HG03103 (cell line): ENCODE measurements around the gene EPHA10.
"Not testable (repeated sequence)": the region's sequence is repeated elsewhere in the genome, so short reads cannot be mapped to it uniquely, and the experiment has no call there.

ENCODE experiments used
- ATAC-seq: cut with Tn5 transposase; IDR thresholded peaks from one replicate; pipeline ENCODE4 v1.9.1; 2021; ENCODE audit warnings: low read depth; ENCODE audit not compliant: unreplicated experiment

EPHA10 gene

DNA sequence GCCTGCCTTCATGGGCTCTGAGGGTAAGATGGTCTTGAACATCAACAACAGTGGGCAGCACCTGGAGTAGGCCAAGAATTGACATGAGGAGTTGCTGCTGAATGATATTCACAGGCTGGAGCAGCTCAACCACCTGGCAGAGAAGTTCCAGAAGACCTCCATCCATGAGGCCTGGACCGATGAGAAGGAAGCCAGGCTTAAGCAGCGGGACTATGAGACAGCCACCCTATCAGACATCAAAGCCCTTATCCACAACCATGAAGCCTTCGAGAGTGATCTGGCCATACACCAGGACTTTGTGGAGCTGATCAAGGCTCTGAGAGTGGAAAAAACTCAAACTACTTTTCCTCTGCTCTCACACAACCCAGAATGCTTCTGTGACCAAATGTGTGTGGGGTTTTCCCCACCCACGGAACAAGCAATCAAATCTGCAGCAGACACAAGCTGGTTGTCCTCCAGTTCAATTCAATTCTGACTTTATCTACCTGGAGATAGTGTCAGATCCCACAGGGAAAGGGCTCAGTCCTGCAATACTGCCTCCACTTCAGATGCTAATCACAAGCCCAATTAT, 12.1 kb upstream of the EPHA10 start:
- ATAC-seq: no peak

DNA sequence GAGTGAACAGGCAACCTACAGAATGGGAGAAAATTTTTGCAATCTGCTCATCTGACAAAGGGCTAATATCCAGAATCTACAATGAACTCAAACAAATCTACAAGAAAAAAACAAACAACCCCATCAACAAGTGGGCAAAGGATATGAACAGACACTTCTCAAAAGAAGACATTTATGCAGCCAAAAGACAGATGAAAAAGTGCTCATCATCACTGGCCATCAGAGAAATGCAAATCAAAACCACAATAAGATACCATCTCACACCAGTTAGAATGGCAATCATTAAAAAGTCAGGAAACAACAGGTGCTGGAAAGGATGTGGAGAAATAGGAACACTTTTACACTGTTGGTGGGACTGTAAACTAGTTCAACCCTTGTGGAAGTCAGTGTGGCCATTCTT, 6.5 kb upstream of the EPHA10 start:
- ATAC-seq: not testable (repeated sequence)

DNA sequence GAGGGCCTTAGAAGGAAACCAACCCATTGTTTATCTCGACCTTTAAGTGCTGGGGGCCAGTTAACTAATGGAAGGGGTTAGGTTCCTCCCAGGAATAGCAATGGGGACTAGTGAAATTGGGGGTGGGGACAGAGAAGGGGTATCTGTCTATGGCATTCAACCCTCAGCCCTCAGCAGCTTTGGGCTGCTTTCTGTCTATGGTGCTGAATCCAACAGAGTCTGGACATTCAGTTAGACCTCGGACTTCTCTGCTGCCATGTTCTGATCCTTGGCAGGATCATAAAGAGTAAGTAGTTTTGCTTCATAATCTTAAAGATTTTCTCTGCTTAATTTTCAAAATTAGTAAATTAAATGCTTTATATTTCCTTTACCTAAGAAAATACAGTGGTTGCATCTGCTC, 2.6 kb upstream of the EPHA10 start:
- no peak for ATAC-seq

DNA sequence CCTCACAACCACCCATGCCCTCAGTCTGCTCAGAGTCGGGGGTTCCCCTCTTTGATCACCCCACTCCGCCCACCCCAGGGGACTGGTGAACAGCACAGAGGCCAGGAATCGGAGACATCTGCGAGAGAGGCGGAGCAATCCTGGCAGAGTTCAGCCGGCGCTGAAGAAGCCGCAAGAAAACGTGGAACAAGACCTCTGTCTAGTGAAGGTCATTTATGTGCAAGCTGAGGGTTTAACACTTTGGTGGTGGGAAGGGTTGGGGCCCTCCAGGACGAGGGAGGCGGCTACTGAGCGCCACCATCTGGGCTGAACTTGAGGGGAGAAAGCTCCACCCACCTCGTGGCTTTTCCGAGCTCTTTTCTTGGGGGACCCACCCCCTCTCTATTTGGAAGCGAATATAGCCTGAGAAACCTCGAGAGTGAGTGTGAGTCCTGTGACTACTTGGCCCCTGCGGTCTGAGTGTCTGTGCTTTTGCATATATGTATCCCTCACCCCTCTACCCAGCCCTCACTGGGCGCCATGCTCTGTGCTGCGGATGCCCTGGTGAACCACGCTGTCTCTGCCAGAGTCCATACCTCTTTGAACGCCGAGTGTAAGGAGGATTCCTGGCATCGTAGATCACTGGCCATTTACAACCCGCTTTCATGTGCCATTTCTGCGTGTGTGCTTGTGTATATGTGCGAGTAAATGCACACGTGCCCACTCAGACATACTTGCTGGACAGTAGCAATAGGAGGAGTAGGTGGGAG, 1.2 kb upstream of the EPHA10 start:
- ATAC-seq: no peak

DNA sequence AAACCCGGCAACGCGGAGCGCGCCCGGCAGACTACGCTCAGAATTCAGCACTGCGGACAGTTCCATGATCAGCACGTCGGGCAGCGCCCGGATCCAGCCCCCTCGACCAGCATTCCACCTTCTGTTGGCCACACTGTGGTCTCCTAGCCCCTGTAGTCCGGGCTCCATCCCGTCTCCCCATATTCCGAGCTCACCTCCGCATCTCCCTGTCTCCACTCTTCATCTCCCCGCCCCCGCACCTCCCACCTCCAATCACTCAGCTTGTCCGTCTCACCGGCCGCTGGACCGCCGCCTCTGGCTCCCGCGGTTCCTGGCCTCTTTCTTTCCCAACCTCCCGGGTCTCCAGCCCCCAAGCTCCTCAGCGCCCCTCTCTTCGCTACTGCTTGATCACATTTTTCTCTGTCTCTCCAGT, 500 bp downstream of the EPHA10 start:
- no peak for ATAC-seq

DNA sequence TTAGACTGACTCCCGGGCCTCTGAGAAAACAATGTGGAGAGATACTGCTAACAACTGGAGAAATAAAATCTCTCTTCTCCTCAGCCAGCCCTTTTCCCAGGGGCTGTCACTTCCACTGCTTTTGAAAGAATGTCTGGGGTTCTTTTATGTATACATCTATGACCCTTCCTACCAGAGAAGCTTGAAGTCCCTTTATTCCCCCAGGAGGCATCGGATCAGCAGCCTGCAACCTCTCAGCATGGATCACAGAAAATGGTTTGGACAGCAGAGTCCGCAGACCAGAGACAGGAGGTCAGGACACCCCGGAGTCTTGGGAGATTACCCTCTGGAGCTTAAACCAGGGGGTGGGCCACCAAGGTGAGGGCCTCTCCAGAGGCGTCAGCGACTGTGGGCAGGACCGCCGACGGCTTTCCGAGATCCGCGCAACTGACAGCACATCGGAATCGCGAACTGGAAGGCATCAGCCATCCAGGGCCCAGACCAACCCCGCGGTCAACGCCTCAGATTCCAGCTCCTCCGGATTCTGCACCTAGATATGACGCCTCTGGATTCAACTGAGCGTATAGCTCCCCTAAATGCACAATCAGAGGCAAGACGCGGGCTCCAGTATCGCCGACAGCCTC, 1.0 kb downstream of the EPHA10 start:
- ATAC-seq: no peak

DNA sequence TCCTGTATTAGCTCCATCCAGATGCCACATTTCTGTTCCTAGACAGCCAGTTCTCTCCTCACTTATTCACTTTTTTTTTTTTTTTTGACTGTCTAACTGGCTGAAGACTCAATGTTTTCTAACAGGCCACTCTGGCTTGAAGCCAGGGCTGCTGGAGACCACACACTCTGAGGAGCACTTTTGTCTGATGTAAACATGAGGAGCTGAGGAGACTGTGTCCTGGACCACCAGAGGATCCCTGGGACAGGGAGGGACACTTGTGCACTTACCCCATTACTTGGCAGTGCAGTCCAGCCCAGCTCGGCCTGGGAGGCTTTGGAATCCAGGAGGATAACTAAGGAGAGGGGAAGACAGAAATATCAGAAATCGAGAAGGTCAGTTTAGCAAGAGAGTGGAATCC, 2.4 kb downstream of the EPHA10 start:
- ATAC-seq: no peak

DNA sequence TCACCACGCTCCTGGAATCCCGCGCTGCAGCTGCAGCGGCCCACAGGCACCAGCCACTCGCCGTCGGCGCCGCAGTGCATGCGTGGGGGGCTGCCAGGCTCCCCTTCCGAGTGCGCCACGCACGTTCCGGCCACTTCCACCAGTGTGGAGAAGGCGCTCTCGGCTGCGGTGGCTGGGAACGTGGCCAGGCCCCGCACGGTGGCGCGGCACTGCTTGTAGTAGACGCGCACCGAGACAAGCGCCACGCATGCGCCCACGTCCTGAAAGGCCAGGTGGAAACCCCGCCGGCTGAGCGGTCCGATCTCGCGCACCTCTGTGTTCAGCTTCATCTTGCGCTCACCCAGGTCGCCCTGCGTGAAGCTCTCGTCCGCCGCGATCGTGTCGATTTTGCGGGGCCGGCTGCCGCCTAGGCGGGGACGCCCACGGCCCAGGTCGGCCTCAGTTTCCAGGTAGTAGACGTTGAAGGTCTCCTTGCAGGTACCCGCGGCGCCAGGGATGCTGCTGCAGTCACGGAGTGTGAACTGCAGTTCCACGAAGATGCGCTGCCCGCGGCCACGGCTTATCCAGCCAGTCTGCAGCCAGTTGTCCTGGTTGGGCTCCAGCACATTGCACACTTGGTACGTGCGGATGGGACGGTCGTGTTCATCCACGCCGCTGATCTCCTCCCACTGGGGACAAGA, 3.4 kb downstream of the EPHA10 start:
- no peak for ATAC-seq

DNA sequence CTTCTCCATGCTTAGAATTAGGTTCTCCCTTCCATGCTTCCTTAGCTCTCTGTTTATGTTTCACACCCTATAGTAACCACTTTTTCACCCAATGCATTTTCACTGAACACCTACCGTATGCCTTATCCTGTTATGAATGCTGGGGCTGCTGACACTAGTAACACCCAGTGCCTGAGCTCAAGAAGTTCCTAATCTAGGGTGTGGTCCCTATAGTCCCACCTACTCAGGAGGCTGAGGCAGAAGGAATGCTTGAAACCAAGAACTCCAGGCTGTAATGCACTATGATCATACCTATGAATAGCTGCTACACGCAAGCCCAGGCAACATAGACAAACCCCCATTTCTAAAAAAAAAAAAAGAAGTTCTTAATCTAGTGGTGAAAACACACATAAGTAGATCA, 5.5 kb downstream of the EPHA10 start:
- no peak for ATAC-seq

DNA sequence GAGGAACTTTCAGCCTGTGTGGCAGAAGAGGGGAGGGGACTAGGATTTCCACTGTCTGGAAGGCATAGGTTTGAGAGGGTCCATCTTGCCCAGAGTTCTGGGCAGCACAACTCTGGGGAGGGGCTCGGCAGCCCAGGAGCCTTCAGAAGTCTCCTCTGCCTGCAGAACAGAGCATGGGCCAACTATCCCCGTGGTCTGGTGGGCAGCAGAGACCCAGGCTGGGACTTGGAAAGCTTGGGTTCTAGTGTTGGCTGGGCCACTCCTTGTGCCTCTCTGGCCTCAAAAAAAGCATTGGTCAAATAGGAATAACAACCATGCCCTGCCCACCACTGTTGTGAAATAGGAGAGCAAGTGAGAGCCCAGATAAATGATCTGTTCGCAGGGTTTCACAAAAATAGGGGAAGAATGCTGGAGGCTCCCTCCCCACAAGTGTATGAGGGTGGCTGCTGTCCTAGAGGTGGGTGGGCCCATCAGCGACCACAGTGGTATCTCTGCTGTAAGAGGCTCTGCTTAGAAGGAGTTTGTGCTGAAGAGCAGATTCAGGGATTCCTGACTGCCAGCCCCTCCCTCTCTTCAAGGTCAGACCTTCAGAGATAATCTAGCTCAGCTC, 8.9 kb downstream of the EPHA10 start:
- ATAC-seq: no peak

DNA sequence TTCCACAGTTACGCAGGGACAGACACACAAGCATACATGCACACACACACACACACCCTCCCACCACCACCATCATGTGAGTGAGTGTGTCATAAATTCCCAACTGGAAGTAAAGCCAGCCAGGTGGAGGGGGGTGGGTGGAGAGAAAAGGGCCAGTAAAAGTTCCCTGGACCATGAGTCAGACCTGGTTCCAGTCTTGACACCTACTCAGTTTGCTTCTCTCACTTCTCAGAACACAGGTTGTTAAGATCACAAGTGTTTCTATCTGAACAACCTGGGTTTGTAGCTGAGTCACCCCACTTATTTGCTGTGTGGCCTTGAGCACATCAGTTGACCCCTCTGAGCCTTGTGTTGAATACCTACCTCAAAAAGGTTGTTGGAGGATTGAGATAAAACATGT, 9.6 kb downstream of the EPHA10 start:
- ATAC-seq: no peak

DNA sequence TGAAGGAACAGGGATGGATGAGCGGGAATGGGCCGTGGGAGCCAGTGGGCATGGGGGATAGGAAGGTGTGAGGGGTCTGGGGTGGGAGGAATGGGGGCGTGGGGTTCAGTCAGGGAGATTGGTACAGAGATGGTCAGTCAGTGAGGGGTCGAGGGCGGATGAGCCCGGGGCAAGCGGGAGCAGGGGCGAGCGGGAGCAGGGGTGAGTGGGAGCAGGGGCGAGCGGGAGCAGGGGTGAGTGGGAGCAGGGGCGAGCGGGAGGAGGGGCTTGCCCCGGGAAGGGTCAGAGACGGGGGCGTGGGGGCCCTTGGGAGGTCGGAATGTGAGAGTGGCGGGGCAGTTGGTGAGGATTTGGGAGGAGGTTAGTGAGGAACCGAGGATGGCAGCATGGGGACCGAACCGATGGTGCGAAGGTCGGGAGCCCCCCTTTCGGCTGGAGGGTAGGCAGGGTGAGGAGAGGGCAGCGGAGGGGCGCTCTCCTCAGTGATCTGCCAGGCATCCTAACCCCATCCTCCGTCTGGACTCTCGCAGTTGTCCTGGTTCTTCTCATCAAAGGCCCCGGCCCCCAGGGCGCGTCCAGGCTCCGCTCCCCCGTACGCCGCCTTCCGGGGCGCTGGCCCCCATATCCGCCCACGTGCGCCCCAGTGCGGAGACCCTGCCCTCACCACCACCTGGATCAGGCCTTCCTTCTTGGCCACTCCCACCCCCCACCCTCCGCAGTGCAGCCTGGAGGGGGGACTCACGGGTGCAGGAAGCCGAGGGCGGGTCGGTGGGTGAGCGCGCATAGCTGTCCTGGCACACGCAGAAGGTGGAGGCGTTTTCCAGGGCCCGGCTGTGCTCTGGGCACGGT, 11.2 kb downstream of the EPHA10 start:
- no peak for ATAC-seq

DNA sequence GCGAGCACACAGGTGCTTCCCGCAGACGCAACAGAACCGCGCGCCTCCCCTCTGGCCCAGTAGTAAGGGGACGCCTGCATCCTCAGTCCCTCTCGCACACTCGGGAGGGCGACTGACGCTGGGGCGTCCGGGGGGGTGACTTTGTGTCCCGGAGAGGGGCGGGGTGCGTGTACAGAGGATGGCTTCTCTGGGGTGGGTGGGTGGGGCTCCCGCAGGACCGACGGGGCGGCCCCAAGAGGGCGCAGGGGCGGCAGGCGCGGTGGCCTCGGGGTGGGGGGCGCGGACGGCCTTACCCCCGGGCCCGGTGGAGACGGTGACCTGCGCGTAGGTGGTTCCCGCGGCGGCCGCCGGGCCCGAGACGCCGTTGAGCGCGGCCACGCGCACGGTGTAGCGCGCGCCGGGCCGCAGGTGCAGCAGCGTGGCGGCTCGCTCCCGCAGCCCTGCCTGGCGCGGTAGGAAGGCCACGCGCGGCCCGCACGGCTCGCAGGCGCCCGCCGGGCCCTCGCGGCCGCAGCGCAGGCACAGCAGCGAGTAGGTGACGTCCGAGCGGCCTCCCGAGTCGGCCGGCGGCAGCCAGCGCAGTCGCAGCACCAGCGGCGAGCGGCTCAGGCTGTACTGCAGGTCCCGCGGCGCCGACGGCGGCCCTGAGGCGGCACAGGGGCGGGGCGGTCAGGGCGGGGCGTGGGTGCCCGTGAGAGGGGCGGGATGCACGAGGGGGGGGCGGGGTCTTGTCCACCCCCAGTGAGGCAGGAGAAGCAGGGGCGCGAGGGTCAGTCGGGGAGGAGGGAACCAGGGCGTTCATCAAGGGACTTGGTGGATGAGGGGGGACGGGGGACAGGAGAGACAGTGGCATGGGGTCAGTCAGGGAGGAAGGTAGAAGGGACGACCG, 12.1 kb downstream of the EPHA10 start:
- ATAC-seq: no peak

DNA sequence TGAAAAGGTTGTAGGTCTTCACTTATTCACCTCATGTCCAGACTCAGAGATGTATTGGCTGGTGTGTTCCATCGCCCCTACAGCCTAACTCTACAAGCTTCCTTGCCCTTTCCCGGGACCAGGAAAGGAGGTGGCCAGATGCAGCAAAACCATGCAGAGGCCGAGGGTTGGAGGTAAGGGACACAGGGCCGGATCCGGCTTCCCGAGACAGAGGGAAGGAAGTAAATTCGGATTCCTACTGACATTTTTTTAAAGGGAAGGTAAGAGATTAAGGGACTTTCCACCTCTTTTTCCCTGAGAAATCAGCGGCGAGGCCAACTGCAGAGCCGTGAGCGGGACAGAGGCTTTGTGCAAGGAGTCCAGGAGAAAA, 12.7 kb downstream of the EPHA10 start:
- no peak for ATAC-seq

DNA sequence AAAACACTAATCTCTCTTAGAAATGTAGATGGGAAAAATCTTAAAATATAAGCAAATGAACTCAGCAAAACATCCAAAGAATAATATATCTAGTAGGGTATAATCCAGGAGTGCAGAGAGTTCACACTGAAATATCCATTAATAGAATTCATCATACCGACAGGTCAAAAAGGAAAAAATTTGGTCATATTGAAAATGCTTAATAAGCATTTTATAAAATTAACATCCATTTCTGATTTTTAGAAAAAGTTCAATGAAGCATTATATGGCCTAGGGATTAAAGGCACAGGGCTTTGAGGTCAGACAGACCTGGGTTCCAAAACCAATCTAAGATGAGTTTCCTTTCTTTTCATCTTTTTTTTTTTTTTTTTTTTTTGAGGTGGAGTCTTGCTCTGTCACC, 16.4 kb downstream of the EPHA10 start:
- ATAC-seq: no peak

DNA sequence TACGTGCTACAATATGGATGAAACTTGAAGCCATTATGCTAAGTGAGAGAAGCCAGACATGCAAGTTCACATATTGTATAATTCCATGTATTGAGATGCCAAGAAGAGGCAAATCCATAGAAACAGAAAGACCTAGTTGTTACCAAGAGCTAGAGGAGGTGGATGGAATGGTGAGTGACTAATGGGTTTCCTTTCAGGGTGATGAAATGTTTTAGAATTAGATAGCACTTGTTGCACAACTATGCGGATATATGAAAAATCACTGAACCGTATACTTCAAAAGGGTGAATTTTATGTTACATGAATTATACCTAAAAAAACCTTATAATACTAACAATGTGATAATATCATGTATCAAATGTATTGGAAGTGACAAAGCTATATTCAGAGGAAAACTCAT, 18.1 kb downstream of the EPHA10 start:
- no peak for ATAC-seq

DNA sequence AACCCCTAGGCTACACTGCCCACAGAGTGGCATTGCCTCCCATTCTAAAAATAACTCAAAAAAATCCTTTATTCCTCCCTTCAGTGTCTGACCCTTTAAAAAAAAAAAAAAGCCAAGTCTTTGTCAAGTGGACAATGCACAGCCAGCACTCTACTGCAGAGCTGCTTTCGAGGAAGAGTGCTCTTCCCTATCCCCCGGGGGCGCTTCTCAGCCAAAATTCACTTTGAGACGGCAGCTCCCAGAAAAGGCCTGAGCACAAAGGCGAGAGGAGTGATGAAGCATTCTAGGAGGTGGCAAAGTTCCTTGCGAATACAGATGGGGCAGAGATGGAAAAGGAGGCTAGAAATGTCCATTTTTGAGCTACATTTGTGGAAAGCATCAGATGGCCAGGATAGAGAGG, 23.3 kb downstream of the EPHA10 start:
- ATAC-seq: no peak

DNA sequence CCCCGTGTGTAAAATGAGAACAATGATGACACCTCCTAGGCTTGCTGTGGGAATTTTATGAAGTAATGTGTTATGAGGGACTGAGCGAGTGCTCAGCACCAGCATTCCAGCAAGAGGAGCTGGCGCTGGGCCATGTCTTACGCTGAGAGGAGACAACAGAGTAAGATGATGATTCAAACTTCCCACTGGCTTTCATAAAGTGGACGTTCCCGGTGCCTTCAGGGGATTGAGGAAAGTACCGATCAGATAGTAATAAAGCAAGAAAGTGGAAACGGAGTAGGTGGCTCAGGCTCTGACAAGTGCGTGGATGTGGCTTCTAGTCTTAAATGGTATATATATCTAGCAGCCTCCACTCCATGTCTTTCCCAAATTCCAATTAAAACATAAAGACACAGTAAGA, 23.8 kb downstream of the EPHA10 start:
- no peak for ATAC-seq

DNA sequence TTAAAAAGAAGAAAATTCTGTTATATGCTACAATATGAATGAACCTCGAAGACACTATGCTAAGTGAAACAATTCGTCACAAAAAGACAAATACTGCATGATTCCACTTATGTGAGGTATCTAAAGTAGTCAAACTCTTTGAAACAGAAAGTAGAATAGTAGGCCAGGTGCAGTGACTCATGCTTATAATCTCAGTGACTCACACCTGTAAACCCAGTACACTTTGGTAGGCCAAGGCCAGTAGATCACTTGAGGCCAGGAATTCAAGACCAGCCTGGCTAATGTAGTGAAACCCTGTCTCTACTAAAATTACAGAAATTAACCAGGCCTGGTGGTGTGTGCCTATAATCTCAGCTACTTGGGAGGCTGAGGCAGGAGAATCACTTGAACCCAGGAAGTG, 25.7 kb downstream of the EPHA10 start:
- ATAC-seq: no peak
